Measurements from ENCODE around the gene GMPR2. TPM values are rescaled to one million over a fixed set of nuclear protein-coding genes. Genes with fewer than 3 reads are reported as not detected.

GMPR2 gene
- total and polyA plus RNA-seq, 2 experiments from 2014 or later, result 60.6 to 70.6 TPM

GRCh38 chr14:24212924-24213865, 19.5 kb upstream of the GMPR2 start, which contains the start of gene CHMP4A:
CHMP4A (minus strand) TSS chr14:24213488; CDS start chr14:24213439, 49 bp downstream.
- no peaks in the 10 kb centered on the region; the same call in 1 of the 2 replicates for H4K20me1 ChIP-seq (replicated peaks; ENCODE audit: insufficient read depth)
- Mint-ChIP-seq H3K4me3 (peak within 1 kb of the TSS; percentile 93), H3K27me3 (ENCODE audit: insufficient read depth, low read depth, poor library complexity) (peaks cover 19% of the 10 kb centered on the region), H3K4me1 (peaks cover 19% of the 10 kb centered on the region), H3K9me3 (peaks cover 3% of the 10 kb centered on the region; the same call in 2 of the 3 replicates), H3K36me3 (ENCODE audit: low read depth) (peaks cover 55% of the 10 kb centered on the region), H3K27ac (peak within 1 kb of the TSS; percentile 99)
- peak within 1 kb of the TSS; percentile 83 for H3K4me3 ChIP-seq
- peaks cover 5% of the 10 kb centered on the region for H3K36me3 ChIP-seq (ENCODE audit: insufficient read depth)
- ATAC-seq, result peak; percentile 90
- H3K4me2 ChIP-seq, result peak within 1 kb of the TSS; percentile 81
- H3K4me1 ChIP-seq (ENCODE audit: insufficient read depth), result peaks cover 16% of the 10 kb centered on the region
- peak within 1 kb of the TSS; percentile 16; the same call in 1 of the 2 replicates for H2AFZ ChIP-seq
- H3K27ac ChIP-seq (ENCODE audit: low read depth), result peak within 1 kb of the TSS; percentile 100
- H3F3A ChIP-seq (replicated peaks; ENCODE audit: low read depth), result peaks cover 28% of the 10 kb centered on the region
- no peaks in the 10 kb centered on the region for H3K27me3 ChIP-seq (ENCODE audit: insufficient read depth)
- peak; percentile 99 for DNase-seq (ENCODE audit: low spot score)
- no peaks in the 10 kb centered on the region; the same call in 1 of the 2 replicates for H3K79me2 ChIP-seq (replicated peaks; ENCODE audit: insufficient read depth)
- peak; percentile 31 for TF ChIP-seq REST (IDR thresholded peaks at IDR 0.05; ENCODE audit: unreplicated experiment)
- no peak for TF ChIP-seq EZH2 (IDR thresholded peaks at IDR 0.05; ENCODE audit: low read depth, unreplicated experiment)
- peak; percentile 98 for TF ChIP-seq POLR2AphosphoS5 (IDR thresholded peaks at IDR 0.05; ENCODE audit: low read depth)
- TF ChIP-seq NANOG (IDR thresholded peaks at IDR 0.05; ENCODE audit: borderline replicate concordance), result no peak; the same call in 1 of the 2 replicates
- TF ChIP-seq STAT1 (IDR thresholded peaks at IDR 0.05; ENCODE audit: unreplicated experiment), result no peak
- TF ChIP-seq CTCF (conservative IDR thresholded peaks at IDR 0.05; ENCODE audit: low read depth in 2 of 2), result 0 out of 4 replicates have a peak, but pooled peaks of 1 of the 2 experiments have one; percentile 9
- no peak for TF ChIP-seq JUNB (IDR thresholded peaks at IDR 0.05; ENCODE audit: unreplicated experiment)
- no peak for TF ChIP-seq ZNF114 (CRISPR knock-in tag; IDR thresholded peaks at IDR 0.05)
- no peak for TF ChIP-seq EZH2phosphoT487 (IDR thresholded peaks at IDR 0.05; ENCODE audit: unreplicated experiment)
- peak; percentile 97 for TF ChIP-seq CREB1 (CRISPR knock-in tag; IDR thresholded peaks at IDR 0.05; ENCODE audit: low read depth)
- no peak for TF ChIP-seq ZNF331 (CRISPR knock-in tag; IDR thresholded peaks at IDR 0.05; ENCODE audit: low read depth)
- no peak for TF ChIP-seq ZNF462 (CRISPR knock-in tag; IDR thresholded peaks at IDR 0.05)
- peak; percentile 62; the same call in 1 of the 2 replicates for TF ChIP-seq ETS1 (IDR thresholded peaks at IDR 0.05)
- H3K9me2 ChIP-seq (ENCODE audit: insufficient read depth), result no peaks in the 10 kb centered on the region
